GM23338 (cell line): Measurements from ENCODE around the gene MR1.

Experiments used
- STAT1 ChIP-seq: IDR thresholded peaks from one replicate; pipeline ENCODE4 v1.6.1; 2016; ENCODE audit warnings: antibody characterized with exemption; ENCODE audit not compliant: unreplicated experiment
- TF ChIP-seq, protein P1 (sequence below), 2 experiments: fragments of 200-600 bp in 1 of 2; sonication (generic) in 1 of 2; conservative IDR thresholded peaks; 2 replicates each; pipeline versions ENCODE4 v1.5.1 to v1.6.1; 2016 to 2017; ENCODE audit warnings: antibody characterized with exemption in 2 of 2, low read depth in 2 of 2, mild to moderate bottlenecking in 2 of 2, moderate library complexity in 1 of 2

DNA sequence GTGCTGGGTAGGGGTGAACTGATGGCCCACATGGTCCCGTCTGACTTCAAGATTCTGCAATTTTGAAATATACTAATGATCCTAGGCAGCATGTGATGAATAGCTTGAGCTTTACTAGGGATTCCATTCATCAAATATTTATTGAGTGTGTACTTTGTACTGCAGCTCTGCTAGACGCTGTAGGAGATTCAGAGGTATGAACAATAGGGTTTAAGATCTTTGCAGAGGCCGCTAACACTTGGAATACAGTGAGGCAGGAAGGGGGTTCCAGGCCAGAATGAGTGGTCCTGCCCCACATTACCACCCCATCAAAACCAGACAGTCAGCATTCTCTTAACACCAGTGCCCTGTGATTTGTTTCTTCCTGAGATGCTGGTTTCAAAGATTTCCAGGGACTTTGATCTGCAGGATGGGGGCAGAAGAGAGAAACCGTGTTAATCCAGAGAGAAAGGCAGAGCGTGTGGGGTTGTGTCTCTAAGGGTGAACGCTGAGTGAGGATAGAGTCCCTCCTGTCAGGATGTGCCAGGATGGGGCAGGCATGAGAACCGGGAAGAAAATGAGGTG, 74.6 kb downstream of the MR1 start:
- no peak for TF ChIP-seq STAT1
- TF ChIP-seq, protein P1, sequence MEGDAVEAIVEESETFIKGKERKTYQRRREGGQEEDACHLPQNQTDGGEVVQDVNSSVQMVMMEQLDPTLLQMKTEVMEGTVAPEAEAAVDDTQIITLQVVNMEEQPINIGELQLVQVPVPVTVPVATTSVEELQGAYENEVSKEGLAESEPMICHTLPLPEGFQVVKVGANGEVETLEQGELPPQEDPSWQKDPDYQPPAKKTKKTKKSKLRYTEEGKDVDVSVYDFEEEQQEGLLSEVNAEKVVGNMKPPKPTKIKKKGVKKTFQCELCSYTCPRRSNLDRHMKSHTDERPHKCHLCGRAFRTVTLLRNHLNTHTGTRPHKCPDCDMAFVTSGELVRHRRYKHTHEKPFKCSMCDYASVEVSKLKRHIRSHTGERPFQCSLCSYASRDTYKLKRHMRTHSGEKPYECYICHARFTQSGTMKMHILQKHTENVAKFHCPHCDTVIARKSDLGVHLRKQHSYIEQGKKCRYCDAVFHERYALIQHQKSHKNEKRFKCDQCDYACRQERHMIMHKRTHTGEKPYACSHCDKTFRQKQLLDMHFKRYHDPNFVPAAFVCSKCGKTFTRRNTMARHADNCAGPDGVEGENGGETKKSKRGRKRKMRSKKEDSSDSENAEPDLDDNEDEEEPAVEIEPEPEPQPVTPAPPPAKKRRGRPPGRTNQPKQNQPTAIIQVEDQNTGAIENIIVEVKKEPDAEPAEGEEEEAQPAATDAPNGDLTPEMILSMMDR (conservative IDR thresholded peaks at IDR 0.05; ENCODE audit: low read depth in 2 of 2), result no peak
